Measurements from ENCODE around the gene SERPINA5.

DNA sequence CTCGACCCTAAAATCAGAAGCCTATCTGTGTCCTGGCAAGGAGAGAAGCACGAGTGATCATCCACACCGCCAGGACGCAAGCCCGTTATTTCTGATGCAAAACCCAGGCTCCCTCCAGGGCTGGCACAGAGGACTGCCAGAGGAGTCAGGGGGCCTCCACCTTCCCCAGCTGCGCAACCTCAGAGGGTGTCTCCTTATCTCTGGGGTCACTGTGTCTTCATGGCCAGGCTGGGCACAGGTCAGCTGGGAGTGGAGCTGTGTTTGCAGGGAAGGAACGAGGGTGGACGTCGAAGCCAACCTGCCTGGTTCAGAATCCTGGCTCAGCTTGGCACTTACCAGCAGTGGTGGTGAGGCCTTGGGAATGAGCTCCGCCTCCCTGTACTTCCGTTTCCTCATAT lies 18.9 kb downstream of the SERPINA5 start:
- TF ChIP-seq, protein P1, sequence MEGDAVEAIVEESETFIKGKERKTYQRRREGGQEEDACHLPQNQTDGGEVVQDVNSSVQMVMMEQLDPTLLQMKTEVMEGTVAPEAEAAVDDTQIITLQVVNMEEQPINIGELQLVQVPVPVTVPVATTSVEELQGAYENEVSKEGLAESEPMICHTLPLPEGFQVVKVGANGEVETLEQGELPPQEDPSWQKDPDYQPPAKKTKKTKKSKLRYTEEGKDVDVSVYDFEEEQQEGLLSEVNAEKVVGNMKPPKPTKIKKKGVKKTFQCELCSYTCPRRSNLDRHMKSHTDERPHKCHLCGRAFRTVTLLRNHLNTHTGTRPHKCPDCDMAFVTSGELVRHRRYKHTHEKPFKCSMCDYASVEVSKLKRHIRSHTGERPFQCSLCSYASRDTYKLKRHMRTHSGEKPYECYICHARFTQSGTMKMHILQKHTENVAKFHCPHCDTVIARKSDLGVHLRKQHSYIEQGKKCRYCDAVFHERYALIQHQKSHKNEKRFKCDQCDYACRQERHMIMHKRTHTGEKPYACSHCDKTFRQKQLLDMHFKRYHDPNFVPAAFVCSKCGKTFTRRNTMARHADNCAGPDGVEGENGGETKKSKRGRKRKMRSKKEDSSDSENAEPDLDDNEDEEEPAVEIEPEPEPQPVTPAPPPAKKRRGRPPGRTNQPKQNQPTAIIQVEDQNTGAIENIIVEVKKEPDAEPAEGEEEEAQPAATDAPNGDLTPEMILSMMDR (IDR thresholded peaks at IDR 0.05), result no peak
- TF ChIP-seq POLR2A (IDR thresholded peaks at IDR 0.05), result no peak

All from lower leg skin (tissue), 3 donors.